ENCODE data around the gene IL21R.
"Not testable (repeated sequence)": the region's sequence is repeated elsewhere in the genome, so short reads cannot be mapped to it uniquely, and the experiment has no call there.

The IL21R gene

GRCh38 chr16:27377666-27378485 is 24.1 kb upstream of the IL21R start:
- DNase-seq, result peak; percentile 54

GRCh38 chr16:27378871-27379481 is 23.0 kb upstream of the IL21R start:
- peak; percentile 56 for DNase-seq

GRCh38 chr16:27379919-27380318 is 22.1 kb upstream of the IL21R start:
- DNase-seq, result peak; percentile 29

GRCh38 chr16:27381236-27381635 is 20.7 kb upstream of the IL21R start:
- DNase-seq, result peak; percentile 32

- DNase-seq, result peak; percentile 46
Measured at GRCh38 chr16:27381974-27382855, 19.8 kb upstream of the IL21R start.

- peak; percentile 29 for DNase-seq
Measured at GRCh38 chr16:27383556-27384243, 18.3 kb upstream of the IL21R start.

- no peak for DNase-seq
Measured at GRCh38 chr16:27384425-27384824, 17.5 kb upstream of the IL21R start.

- DNase-seq, result peak; percentile 15
Measured at GRCh38 chr16:27385398-27385797, 16.6 kb upstream of the IL21R start.

GRCh38 chr16:27386674-27387073 is 15.3 kb upstream of the IL21R start:
- DNase-seq, result no peak

GRCh38 chr16:27387724-27388123 is 14.2 kb upstream of the IL21R start:
- DNase-seq, result no peak

- DNase-seq, result no peak
Measured at GRCh38 chr16:27389272-27389961, 12.6 kb upstream of the IL21R start.

- no peak for DNase-seq
Measured at GRCh38 chr16:27390151-27390550, 11.8 kb upstream of the IL21R start.

- DNase-seq, result no peak
Measured at GRCh38 chr16:27392671-27393070, 9.3 kb upstream of the IL21R start.

GRCh38 chr16:27394516-27394915 is 7.5 kb upstream of the IL21R start:
- DNase-seq, result no peak

GRCh38 chr16:27398341-27398893 is 3.6 kb upstream of the IL21R start:
- not testable (repeated sequence) for DNase-seq

- DNase-seq, result peak; percentile 36
Measured at GRCh38 chr16:27398894-27399853, 2.8 kb upstream of the IL21R start.

- no peak for DNase-seq
Measured at GRCh38 chr16:27399969-27400368, 2.0 kb upstream of the IL21R start.

GRCh38 chr16:27400751-27401620 is 988 bp upstream of the IL21R start:
- DNase-seq, result no peak

GRCh38 chr16:27402569-27402963 is 592 bp downstream of the IL21R start:
- no peak for DNase-seq

All from activated CD8-positive, alpha-beta memory T cell treated with anti-CD3 and anti-CD28 coated beads, Interleukin-2, amount 50 U/mL, for 48 hours (primary cell).